Measurements from ENCODE around the gene CMTR2.
"Not testable (repeated sequence)": the region's sequence is repeated elsewhere in the genome, so short reads cannot be mapped to it uniquely, and the experiment has no call there.

Gene CMTR2

GRCh38 chr16:71319999-71320398, 30.8 kb upstream of the CMTR2 start:
- Histone ChIP-seq H3K4me3 (replicated peaks; ENCODE audit: insufficient read depth, low read length) (no peak overlapping the region), H3K27me3 (ENCODE audit: insufficient read depth, poor library complexity, severe bottlenecking) (no peaks in the 10 kb centered on the region), H3K27ac (replicated peaks) (no peak overlapping the region)
- no peak for DNase-seq (ENCODE audit: low read depth in 1 of 2, low spot score in 1 of 2)
- TF ChIP-seq, protein P1, sequence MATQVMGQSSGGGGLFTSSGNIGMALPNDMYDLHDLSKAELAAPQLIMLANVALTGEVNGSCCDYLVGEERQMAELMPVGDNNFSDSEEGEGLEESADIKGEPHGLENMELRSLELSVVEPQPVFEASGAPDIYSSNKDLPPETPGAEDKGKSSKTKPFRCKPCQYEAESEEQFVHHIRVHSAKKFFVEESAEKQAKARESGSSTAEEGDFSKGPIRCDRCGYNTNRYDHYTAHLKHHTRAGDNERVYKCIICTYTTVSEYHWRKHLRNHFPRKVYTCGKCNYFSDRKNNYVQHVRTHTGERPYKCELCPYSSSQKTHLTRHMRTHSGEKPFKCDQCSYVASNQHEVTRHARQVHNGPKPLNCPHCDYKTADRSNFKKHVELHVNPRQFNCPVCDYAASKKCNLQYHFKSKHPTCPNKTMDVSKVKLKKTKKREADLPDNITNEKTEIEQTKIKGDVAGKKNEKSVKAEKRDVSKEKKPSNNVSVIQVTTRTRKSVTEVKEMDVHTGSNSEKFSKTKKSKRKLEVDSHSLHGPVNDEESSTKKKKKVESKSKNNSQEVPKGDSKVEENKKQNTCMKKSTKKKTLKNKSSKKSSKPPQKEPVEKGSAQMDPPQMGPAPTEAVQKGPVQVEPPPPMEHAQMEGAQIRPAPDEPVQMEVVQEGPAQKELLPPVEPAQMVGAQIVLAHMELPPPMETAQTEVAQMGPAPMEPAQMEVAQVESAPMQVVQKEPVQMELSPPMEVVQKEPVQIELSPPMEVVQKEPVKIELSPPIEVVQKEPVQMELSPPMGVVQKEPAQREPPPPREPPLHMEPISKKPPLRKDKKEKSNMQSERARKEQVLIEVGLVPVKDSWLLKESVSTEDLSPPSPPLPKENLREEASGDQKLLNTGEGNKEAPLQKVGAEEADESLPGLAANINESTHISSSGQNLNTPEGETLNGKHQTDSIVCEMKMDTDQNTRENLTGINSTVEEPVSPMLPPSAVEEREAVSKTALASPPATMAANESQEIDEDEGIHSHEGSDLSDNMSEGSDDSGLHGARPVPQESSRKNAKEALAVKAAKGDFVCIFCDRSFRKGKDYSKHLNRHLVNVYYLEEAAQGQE (IDR thresholded peaks at IDR 0.05; ENCODE audit: insufficient replicate concordance, low read depth): no peak
- TF ChIP-seq POLR2AphosphoS5 (IDR thresholded peaks at IDR 0.05; ENCODE audit: low read depth) (no peak), SPI1 (IDR thresholded peaks at IDR 0.05; ENCODE audit: borderline replicate concordance, low read depth) (no peak), GABPA (IDR thresholded peaks at IDR 0.05; ENCODE audit: low read depth) (no peak)
- TF ChIP-seq, protein P2, sequence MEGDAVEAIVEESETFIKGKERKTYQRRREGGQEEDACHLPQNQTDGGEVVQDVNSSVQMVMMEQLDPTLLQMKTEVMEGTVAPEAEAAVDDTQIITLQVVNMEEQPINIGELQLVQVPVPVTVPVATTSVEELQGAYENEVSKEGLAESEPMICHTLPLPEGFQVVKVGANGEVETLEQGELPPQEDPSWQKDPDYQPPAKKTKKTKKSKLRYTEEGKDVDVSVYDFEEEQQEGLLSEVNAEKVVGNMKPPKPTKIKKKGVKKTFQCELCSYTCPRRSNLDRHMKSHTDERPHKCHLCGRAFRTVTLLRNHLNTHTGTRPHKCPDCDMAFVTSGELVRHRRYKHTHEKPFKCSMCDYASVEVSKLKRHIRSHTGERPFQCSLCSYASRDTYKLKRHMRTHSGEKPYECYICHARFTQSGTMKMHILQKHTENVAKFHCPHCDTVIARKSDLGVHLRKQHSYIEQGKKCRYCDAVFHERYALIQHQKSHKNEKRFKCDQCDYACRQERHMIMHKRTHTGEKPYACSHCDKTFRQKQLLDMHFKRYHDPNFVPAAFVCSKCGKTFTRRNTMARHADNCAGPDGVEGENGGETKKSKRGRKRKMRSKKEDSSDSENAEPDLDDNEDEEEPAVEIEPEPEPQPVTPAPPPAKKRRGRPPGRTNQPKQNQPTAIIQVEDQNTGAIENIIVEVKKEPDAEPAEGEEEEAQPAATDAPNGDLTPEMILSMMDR (IDR thresholded peaks at IDR 0.05; ENCODE audit: insufficient read depth, low read length): no peak

DNA sequence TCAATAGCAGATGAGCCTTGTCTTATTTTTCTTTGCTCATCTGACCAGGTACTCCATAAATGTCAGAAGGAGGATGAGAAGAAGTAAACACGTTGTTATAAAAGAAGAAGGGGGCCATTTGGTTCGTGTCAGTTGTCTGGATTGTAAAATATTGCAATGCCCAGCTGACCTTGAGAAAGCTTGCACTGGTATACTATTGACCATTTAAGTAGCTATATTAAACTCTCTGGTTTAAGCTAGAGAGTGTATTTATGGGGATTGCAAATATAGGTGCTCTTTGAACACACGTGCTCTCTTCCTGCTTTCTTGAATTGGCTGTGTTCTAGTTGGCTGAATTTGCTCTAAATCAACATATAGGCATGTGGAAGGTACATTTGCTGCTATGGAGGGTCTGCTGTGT, 26.1 kb upstream of the CMTR2 start:
- DNase-seq (ENCODE audit: low read depth in 1 of 2, low spot score in 1 of 2): no peak
- Histone ChIP-seq H3K27me3 (ENCODE audit: insufficient read depth, poor library complexity, severe bottlenecking) (no peaks in the 10 kb centered on the region), H3K27ac (replicated peaks) (no peak overlapping the region), H3K4me3 (replicated peaks; ENCODE audit: insufficient read depth, low read length) (no peak overlapping the region)
- TF ChIP-seq, protein P2 (IDR thresholded peaks at IDR 0.05; ENCODE audit: insufficient read depth, low read length): no peak
- no peak for TF ChIP-seq GABPA (IDR thresholded peaks at IDR 0.05; ENCODE audit: low read depth)
- TF ChIP-seq, protein P1 (IDR thresholded peaks at IDR 0.05; ENCODE audit: insufficient replicate concordance, low read depth): no peak
- TF ChIP-seq POLR2AphosphoS5 (IDR thresholded peaks at IDR 0.05; ENCODE audit: low read depth): no peak
- no peak for TF ChIP-seq SPI1 (IDR thresholded peaks at IDR 0.05; ENCODE audit: borderline replicate concordance, low read depth)

DNA sequence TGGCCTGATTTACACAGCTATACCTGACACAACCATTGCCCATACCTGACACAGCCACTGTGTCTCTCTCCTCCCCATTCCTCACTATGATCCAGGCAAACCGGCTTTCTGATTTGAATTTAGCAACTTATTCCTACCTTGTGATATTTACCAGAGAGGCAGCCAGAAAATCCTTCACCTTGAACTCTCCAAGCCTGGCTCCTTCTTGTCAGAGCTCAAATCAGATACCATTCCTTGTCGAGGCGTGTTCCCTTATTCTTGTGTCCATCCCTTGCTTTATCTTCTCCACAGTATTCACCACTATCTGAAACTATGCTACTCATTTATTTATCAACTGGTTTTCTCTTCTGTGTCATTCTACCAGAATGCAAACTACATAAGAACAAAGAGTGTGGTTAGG, 24.4 kb upstream of the CMTR2 start:
- not testable (repeated sequence) for H3K27me3 ChIP-seq (ENCODE audit: insufficient read depth, poor library complexity, severe bottlenecking); DNase-seq (ENCODE audit: low read depth in 1 of 2, low spot score in 1 of 2); H3K27ac ChIP-seq (replicated peaks); H3K4me3 ChIP-seq (replicated peaks; ENCODE audit: insufficient read depth, low read length)

GRCh38 chr16:71311553-71312158, 22.5 kb upstream of the CMTR2 start:
- DNase-seq (ENCODE audit: low read depth in 1 of 2, low spot score in 1 of 2): no peak
- TF ChIP-seq POLR2AphosphoS5 (IDR thresholded peaks at IDR 0.05; ENCODE audit: low read depth): no peak
- TF ChIP-seq, protein P2 (IDR thresholded peaks at IDR 0.05; ENCODE audit: insufficient read depth, low read length): peak; percentile 63
- H3K27ac ChIP-seq (replicated peaks): no peak overlapping the region
- H3K4me3 ChIP-seq (replicated peaks; ENCODE audit: insufficient read depth, low read length): no peak overlapping the region
- no peaks in the 10 kb centered on the region for H3K27me3 ChIP-seq (ENCODE audit: insufficient read depth, poor library complexity, severe bottlenecking)
